K562 (cell line): ENCODE data around the gene KLK1. TPM values are rescaled to one million over a fixed set of nuclear protein-coding genes. Genes with fewer than 3 reads are reported as not detected.
A peak's percentile ranks its signal among the peaks of the same experiment; 100 is the strongest.

Experiments used
- ADNP ChIP-seq: fragments of 200-800 bp; sonication (Bioruptor generic); IDR thresholded peaks from 2 replicates; pipeline ENCODE4 v1.6.1; 2016; ENCODE audit warnings: missing genetic modification characterization, missing compliant biosample characterization
- CBFA2T2 ChIP-seq: fragments of 450-650 bp; conservative IDR thresholded peaks from 2 replicates; pipeline ENCODE4 v1.6.1; 2017; ENCODE audit warnings: mild to moderate bottlenecking
- FUS ChIP-seq: fragments of 200-400 bp; formaldehyde crosslinking; optimal IDR thresholded peaks from 2 replicates; pipeline ENCODE3; 2017; ENCODE audit warnings: low read depth, low read length
- GATAD2A ChIP-seq: fragments of 450-650 bp; IDR thresholded peaks from 2 replicates; pipeline ENCODE4 v1.6.1; 2017
- HSF4 ChIP-seq: fragments of 250-450 bp; sonication (Bioruptor Pico); IDR thresholded peaks from 2 replicates; pipeline ENCODE4 v2.1.2; 2022; ENCODE audit warnings: mild to moderate bottlenecking, moderate library complexity, borderline replicate concordance
- LCOR ChIP-seq: sonication (generic); formaldehyde crosslinking; IDR thresholded peaks from 2 replicates; pipeline ENCODE4 v1.8.0; 2022; ENCODE audit warnings: mild to moderate bottlenecking, missing genetic modification reagents
- NFIC ChIP-seq: fragments of 450-650 bp; IDR thresholded peaks from 2 replicates; pipeline ENCODE4 v1.6.1; 2017; ENCODE audit warnings: mild to moderate bottlenecking, inconsistent platforms
- POLR2AphosphoS2 ChIP-seq: IDR thresholded peaks from 2 replicates; pipeline ENCODE4 v1.6.1; 2012; ENCODE audit warnings: low read length, improper control_type of control experiment
- SIX5 ChIP-seq, 2 experiments: IDR thresholded peaks; 2 replicates each; pipeline ENCODE4 v1.6.1; 2011; ENCODE audit warnings: low read length in 2 of 2, borderline replicate concordance in 1 of 2, low read depth in 1 of 2, mild to moderate bottlenecking in 1 of 2, moderate library complexity in 1 of 2; ENCODE audit not compliant: insufficient read depth in 1 of 2
- SRF ChIP-seq, 2 experiments: fragments of 250-450, 450-650 bp in 1 of 2; sonication (Bioruptor Pico) in 1 of 2; sonication (generic) in 1 of 2; formaldehyde crosslinking; IDR thresholded peaks; 2 replicates each; pipeline versions ENCODE4 v1.5.0 to v1.5.1; 2020 to 2022; ENCODE audit warnings: mild to moderate bottlenecking in 1 of 2, missing genetic modification reagents in 1 of 2
- STAT6 ChIP-seq: sonication (generic); formaldehyde crosslinking; IDR thresholded peaks from 2 replicates; pipeline ENCODE4 v1.8.1; 2023; ENCODE audit warnings: mild to moderate bottlenecking, missing genetic modification reagents
- SUPT5H ChIP-seq: fragments of 450-650 bp; IDR thresholded peaks from 2 replicates; pipeline ENCODE4 v1.6.1; 2016
- TBL1XR1 ChIP-seq, 2 experiments: IDR thresholded peaks; 2 replicates each; pipeline ENCODE4 v1.6.1; 2012; ENCODE audit warnings: improper control_type of control experiment in 2 of 2, low read length in 2 of 2, mild to moderate bottlenecking in 1 of 2
- TFAM ChIP-seq: fragments of 250-450 bp; sonication (Bioruptor Pico); conservative IDR thresholded peaks from 2 replicates; pipeline ENCODE4 v1.5.0; 2021; ENCODE audit warnings: mild to moderate bottlenecking, moderate library complexity
- ZBTB1 ChIP-seq: sonication (generic); formaldehyde crosslinking; IDR thresholded peaks from 2 replicates; pipeline ENCODE4 v1.8.1; 2023; ENCODE audit warnings: missing genetic modification reagents, low read depth, mild to moderate bottlenecking, borderline replicate concordance
- ZNF121 ChIP-seq: sonication (generic); formaldehyde crosslinking; conservative IDR thresholded peaks from 2 replicates; pipeline ENCODE4 v1.8.0; 2022; ENCODE audit warnings: missing genetic modification reagents
- ZNF212 ChIP-seq: fragments of 450-650 bp; formaldehyde crosslinking; IDR thresholded peaks from 2 replicates; pipeline ENCODE4 v1.4.0; 2020; ENCODE audit warnings: mild to moderate bottlenecking
- ZNF407 ChIP-seq: fragments of 450-650 bp; IDR thresholded peaks from 2 replicates; pipeline ENCODE4 v1.6.1; 2016; ENCODE audit warnings: low read depth
- ZNF764 ChIP-seq: fragments of 250-450 bp; sonication (Bioruptor Pico); IDR thresholded peaks from 2 replicates; pipeline ENCODE4 v1.4.0; 2020; ENCODE audit warnings: low read depth, mild to moderate bottlenecking, moderate library complexity
- polyA plus RNA-seq, 8 experiments: library from polyadenylated mRNA; depleted of rRNA in 4 of 8; stranded (reverse) in 5 of 8; unstranded in 3 of 8; fragments of >200 nt; fragmentation: Nextera tagmentation in 2 of 8; fragmentation: Illumina TruSeq in 1 of 8; extraction: Ambion mirVana in 2 of 8; extraction: Trizol in 1 of 8; gene quantifications; 2 replicates each; pipeline versions ENCODE4 v1.2.1 to v1.2.3, GENCODE V29; 2011 to 2014; ENCODE audit warnings: inconsistent platforms in 1 of 8, missing spikeins in 1 of 8
- total RNA-seq, 7 experiments: library from RNA; depleted of rRNA in 6 of 7; stranded (reverse); fragments of >200 nt in 6 of 7; fragmentation: Illumina TruSeq in 2 of 7; extraction: Trizol in 2 of 7; gene quantifications; 2 replicates each; pipeline versions ENCODE4 v1.2.1 to v1.2.3, GENCODE V29; 2011 to 2021; ENCODE audit warnings: low replicate concordance in 1 of 7

KLK1 gene
- total and polyA plus RNA-seq, 9 of the 15 experiments (the other 6 are each of a cell fraction or from before 2014, with no cell fraction given): 0.87 to 15.4 (median 9.1) TPM

GRCh38 chr19:50794876-50795663 is 28.5 kb downstream of the KLK1 start (continued):
- TF ChIP-seq ZNF407 (no peak), SIX5 (IDR thresholded peaks at IDR 0.05; ENCODE audit: borderline replicate concordance in 1 of 2, insufficient read depth in 1 of 2, low read depth in 1 of 2, low read length in 2 of 2) (no peak), TFAM (CRISPR knock-in tag) (no peak), STAT6 (no peak), ADNP (no peak), LCOR (peak; percentile 31; the same call in 1 of the 2 replicates), POLR2AphosphoS2 (peak; percentile 94), SUPT5H (peak; percentile 83), NFIC (peak; percentile 53), ZBTB1 (CRISPR knock-in tag) (no peak), FUS (peak; percentile 50), HSF4 (CRISPR knock-in tag) (no peak), SRF (CRISPR knock-in tag; IDR thresholded peaks at IDR 0.05) (no peak), TBL1XR1 (IDR thresholded peaks at IDR 0.05; ENCODE audit: low read length in 2 of 2) (no peak), ZNF764 (CRISPR knock-in tag) (no peak), ZNF121 (CRISPR knock-in tag) (no peak), GATAD2A (no peak), ZNF212 (CRISPR knock-in tag) (no peak), CBFA2T2 (no peak)
